SK-N-SH treated with all-trans-retinoic acid at 6 μM for 48 hours (cell line): ENCODE data around the gene ACO2.

ENCODE experiments used
- ATAC-seq: fragments of 200-7000 bp; cut with Tn5 transposase; 3 replicates; pipeline ENCODE4 v1.9.1; 2020; ENCODE audit warnings: mild to moderate bottlenecking, moderate library complexity
- ARNTL ChIP-seq: fragments of 450-650 bp; formaldehyde crosslinking; IDR thresholded peaks from 2 replicates; pipeline ENCODE4 v1.5.0; 2020; ENCODE audit warnings: low read depth, mild to moderate bottlenecking, moderate library complexity, borderline replicate concordance
- BACH2 ChIP-seq: fragments of 250-450 bp; sonication (Bioruptor Pico); IDR thresholded peaks from 2 replicates; pipeline ENCODE4 v1.9.0; 2021; ENCODE audit warnings: mild to moderate bottlenecking, borderline replicate concordance
- CSDC2 ChIP-seq: fragments of 250-450 bp; sonication (Bioruptor Pico); IDR thresholded peaks from 2 replicates; pipeline ENCODE4 v1.5.0; 2020; ENCODE audit warnings: mild to moderate bottlenecking, moderate library complexity
- CSRNP3 ChIP-seq: fragments of 250-450 bp; sonication (Bioruptor Pico); IDR thresholded peaks from 2 replicates; pipeline ENCODE4 v1.5.1; 2021; ENCODE audit warnings: mild to moderate bottlenecking, moderate library complexity
- ESRRG ChIP-seq: fragments of 250-450 bp; sonication (Bioruptor Pico); IDR thresholded peaks from 2 replicates; pipeline ENCODE4 v1.6.1; 2021; ENCODE audit warnings: mild to moderate bottlenecking
- GLIS3 ChIP-seq: fragments of 250-450 bp; sonication (Bioruptor Pico); IDR thresholded peaks from 2 replicates; pipeline ENCODE4 v1.5.0; 2020; ENCODE audit warnings: mild to moderate bottlenecking, moderate library complexity
- ISL1 ChIP-seq: fragments of 250-450 bp; sonication (Bioruptor Pico); IDR thresholded peaks from 2 replicates; pipeline ENCODE4 v2.1.2; 2022; ENCODE audit warnings: mild to moderate bottlenecking, moderate library complexity
- OSR1 ChIP-seq: fragments of 250-450 bp; sonication (Bioruptor Pico); IDR thresholded peaks from 2 replicates; pipeline ENCODE4 v1.8.0; 2022; ENCODE audit warnings: moderate library complexity, mild to moderate bottlenecking, inconsistent platforms
- PATZ1 ChIP-seq: fragments of 250-450 bp; sonication (Bioruptor Pico); IDR thresholded peaks from 2 replicates; pipeline ENCODE4 v1.8.0; 2020; ENCODE audit warnings: mild to moderate bottlenecking, moderate library complexity, borderline replicate concordance
- POU6F1 ChIP-seq: fragments of 250-450 bp; sonication (Bioruptor Pico); IDR thresholded peaks from 2 replicates; pipeline ENCODE4 v1.8.0; 2021; ENCODE audit warnings: low read depth, mild to moderate bottlenecking, moderate library complexity, borderline replicate concordance
- PPARA ChIP-seq: fragments of 250-450 bp; sonication (Bioruptor Pico); IDR thresholded peaks from 2 replicates; pipeline ENCODE4 v1.5.0; 2020; ENCODE audit warnings: mild to moderate bottlenecking, borderline replicate concordance
- RARB ChIP-seq: fragments of 250-450 bp; sonication (Bioruptor Pico); IDR thresholded peaks from 2 replicates; pipeline ENCODE4 v1.8.0; 2021; ENCODE audit warnings: mild to moderate bottlenecking, moderate library complexity
- TOX ChIP-seq: fragments of 250-450 bp; sonication (Bioruptor Pico); IDR thresholded peaks from 2 replicates; pipeline ENCODE4 v1.8.0; 2021; ENCODE audit warnings: mild to moderate bottlenecking, moderate library complexity, borderline replicate concordance
- TSHZ2 ChIP-seq: fragments of 250-450 bp; sonication (Bioruptor Pico); IDR thresholded peaks from 2 replicates; pipeline ENCODE4 v1.5.0; 2020; ENCODE audit warnings: mild to moderate bottlenecking, moderate library complexity
- ZC3H10 ChIP-seq: fragments of 250-450 bp; sonication (Bioruptor Pico); IDR thresholded peaks from 2 replicates; pipeline ENCODE4 v1.5.1; 2021; ENCODE audit warnings: mild to moderate bottlenecking, moderate library complexity
- ZFP3 ChIP-seq: fragments of 250-450 bp; sonication (Bioruptor Pico); IDR thresholded peaks from 2 replicates; pipeline ENCODE4 v1.5.0; 2020; ENCODE audit warnings: mild to moderate bottlenecking, moderate library complexity
- ZFP30 ChIP-seq: fragments of 450-650 bp; formaldehyde crosslinking; IDR thresholded peaks from 2 replicates; pipeline ENCODE4 v1.5.0; 2022; ENCODE audit warnings: mild to moderate bottlenecking, moderate library complexity
- ZNF565 ChIP-seq: fragments of 450-650 bp; formaldehyde crosslinking; conservative IDR thresholded peaks from 2 replicates; pipeline ENCODE4 v1.5.0; 2020; ENCODE audit warnings: low read depth, mild to moderate bottlenecking, moderate library complexity

ACO2 gene

GRCh38 chr22:41548830-41549211 is 79.9 kb downstream of the ACO2 start:
- ATAC-seq = no peak
- TF ChIP-seq ESRRG (CRISPR knock-in tag) = no peak
- TF ChIP-seq GLIS3 = no peak
- TF ChIP-seq POU6F1 (CRISPR knock-in tag) = no peak
- no peak for TF ChIP-seq TSHZ2
- TF ChIP-seq ARNTL (CRISPR knock-in tag) = no peak
- TF ChIP-seq ZFP3 = no peak
- no peak for TF ChIP-seq OSR1 (CRISPR knock-in tag)
- no peak for TF ChIP-seq TOX
- no peak for TF ChIP-seq RARB (CRISPR knock-in tag)
- TF ChIP-seq PATZ1 (CRISPR knock-in tag) = no peak
- no peak for TF ChIP-seq CSRNP3
- TF ChIP-seq ZNF565 = no peak
- no peak for TF ChIP-seq ZFP30 (CRISPR knock-in tag)
- no peak for TF ChIP-seq ISL1 (CRISPR knock-in tag)

- no peak for ATAC-seq
- no peak for TF ChIP-seq PPARA (CRISPR knock-in tag)
- no peak for TF ChIP-seq CSRNP3
- TF ChIP-seq PATZ1 (CRISPR knock-in tag) = no peak
- TF ChIP-seq CSDC2 (CRISPR knock-in tag) = no peak
- no peak for TF ChIP-seq BACH2
- TF ChIP-seq GLIS3 = no peak
- TF ChIP-seq ZC3H10 = no peak
- no peak for TF ChIP-seq ZFP3
- no peak for TF ChIP-seq ESRRG (CRISPR knock-in tag)
- no peak for TF ChIP-seq ISL1 (CRISPR knock-in tag)
Measured at GRCh38 chr22:41550952-41551491, 82.1 kb downstream of the ACO2 start.

GRCh38 chr22:41551877-41552582 is 83.1 kb downstream of the ACO2 start:
- ATAC-seq = no peak
- TF ChIP-seq CSRNP3 (no peak), POU6F1 (CRISPR knock-in tag) (no peak), ESRRG (CRISPR knock-in tag) (no peak), ZFP30 (CRISPR knock-in tag) (no peak), ZNF565 (no peak), OSR1 (CRISPR knock-in tag) (no peak)
- TF ChIP-seq, all 23 proteins: peak for 0
